HG03064 (cell line): Measurements from ENCODE around the gene SAMD11.
"Not testable (repeated sequence)": the region's sequence is repeated elsewhere in the genome, so short reads cannot be mapped to it uniquely, and the experiment has no call there.

ENCODE experiments used
- ATAC-seq: cut with Tn5 transposase; IDR thresholded peaks from one replicate; pipeline ENCODE4 v1.9.1; 2021; ENCODE audit warnings: low read depth; ENCODE audit not compliant: unreplicated experiment

SAMD11 gene

DNA sequence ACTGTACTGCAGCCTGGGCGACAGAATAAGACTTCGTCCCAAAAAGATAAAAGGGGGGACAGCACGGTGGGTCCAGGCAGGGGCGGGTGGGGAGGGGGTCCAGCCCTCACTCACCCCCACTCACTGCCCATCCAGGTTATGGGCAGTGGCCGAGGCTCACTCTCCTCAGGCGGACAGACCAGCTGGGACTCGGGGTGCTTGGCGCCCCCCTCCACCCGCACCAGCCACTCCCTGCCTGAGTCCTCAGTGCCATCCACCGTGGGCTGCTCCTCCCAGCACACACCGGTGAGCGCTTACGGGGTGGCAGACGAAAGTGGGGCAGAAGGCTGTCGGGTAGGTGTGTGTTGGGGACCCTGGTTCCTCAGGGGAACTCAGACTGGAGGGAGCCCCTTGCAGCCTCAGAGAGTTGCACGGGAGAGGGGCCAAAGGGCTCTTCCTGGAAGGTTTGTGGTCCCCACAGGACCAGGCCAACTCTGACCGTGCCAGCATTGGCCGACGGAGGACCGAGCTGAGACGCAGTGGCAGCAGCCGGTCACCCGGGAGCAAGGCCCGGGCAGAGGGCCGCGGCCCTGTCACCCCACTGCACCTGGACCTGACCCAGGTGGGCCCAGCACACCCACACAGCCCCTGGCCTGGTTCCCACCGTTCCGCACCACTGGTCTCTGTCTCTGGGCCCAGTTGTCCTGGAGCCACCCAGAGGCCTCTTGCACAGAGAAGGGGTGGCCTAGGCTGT, 49.2 kb downstream of the SAMD11 start:
- no peak for ATAC-seq

DNA sequence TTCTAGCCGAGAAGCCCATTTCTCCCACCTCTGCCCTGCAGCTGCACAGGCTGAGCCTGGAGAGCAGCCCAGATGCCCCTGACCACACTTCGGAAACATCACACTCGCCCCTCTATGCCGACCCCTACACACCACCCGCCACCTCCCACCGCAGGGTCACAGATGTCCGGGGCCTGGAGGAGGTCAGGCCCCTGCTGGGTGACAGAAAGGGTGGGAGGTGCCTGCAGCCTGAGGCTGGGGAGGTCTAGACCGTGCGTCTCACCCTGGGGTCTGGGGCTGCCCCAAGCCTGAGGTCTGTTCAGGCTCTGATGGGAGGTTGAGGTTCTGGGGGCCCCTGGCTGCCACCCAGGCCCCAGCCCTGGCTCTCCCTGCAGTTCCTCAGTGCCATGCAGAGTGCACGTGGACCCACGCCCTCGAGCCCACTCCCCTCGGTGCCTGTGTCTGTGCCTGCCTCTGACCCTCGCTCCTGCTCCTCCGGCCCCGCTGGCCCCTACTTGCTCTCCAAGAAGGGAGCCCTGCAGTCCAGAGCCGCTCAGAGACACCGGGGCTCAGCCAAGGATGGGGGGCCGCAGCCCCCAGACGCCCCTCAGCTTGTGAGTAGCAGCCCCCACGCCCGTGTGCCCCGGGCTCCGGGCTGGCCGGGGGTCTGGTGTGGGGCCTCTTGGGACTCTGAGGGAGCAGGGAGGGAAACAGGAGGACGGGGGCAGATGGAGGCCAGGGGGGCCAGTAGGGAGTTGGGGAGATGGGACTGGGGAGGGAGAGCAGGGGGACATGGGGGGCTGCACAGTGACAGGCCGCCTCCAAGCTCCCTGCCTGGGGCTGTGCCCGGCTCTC, 50.0 kb downstream of the SAMD11 start:
- no peak for ATAC-seq

DNA sequence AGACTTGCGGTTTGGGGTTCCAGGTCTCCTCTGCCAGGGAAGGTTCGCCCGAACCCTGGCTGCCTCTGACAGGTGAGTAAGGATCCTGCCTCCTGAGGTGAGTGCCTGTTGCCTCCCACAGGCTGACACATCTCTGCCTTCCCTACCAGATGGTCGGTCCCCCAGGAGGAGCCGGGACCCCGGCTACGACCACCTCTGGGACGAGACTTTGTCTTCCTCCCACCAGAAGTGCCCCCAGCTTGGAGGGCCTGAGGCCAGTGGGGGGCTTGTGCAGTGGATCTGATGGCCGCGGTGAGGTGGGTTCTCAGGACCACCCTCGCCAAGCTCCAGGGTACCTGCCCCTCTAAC, 50.5 kb downstream of the SAMD11 start:
- ATAC-seq, result no peak

DNA sequence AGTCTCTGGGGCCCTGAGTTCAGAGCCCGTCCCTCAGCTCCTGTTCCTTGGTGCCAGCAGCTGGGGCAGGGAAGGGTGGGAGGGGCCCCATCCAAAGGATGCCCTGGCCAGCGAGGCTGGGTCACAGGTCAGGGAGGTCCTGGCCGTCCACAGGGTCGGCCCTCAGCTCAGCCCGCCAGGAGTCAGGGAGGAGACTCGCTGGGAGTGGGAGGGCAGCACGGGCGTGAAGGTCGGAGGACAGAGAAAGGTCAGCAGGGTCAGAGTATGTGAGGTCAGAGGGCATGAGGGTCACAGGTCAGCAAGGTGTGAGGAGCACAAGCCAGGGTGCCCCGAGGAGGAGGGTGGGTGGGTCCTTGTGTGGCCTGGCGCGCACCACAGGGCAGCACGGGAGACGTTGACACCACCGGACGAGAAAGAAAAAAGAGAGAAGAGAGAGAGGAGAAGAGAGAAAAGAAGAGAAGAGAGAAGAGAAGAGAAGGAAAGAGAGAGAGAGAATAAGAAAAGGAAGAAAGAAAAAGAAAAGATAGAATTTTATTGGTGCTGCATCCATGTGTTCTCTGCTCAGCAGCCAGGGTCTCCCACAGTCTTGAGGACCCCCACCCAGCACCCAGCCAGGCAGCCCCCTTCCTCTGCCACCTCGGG, 51.1 kb downstream of the SAMD11 start:
- ATAC-seq, result no peak

- ATAC-seq, result no peak
Measured at GRCh38 chr1:975365-975764, 51.6 kb downstream of the SAMD11 start.

- ATAC-seq, result no peak
Measured at GRCh38 chr1:975896-976683, 52.4 kb downstream of the SAMD11 start.

DNA sequence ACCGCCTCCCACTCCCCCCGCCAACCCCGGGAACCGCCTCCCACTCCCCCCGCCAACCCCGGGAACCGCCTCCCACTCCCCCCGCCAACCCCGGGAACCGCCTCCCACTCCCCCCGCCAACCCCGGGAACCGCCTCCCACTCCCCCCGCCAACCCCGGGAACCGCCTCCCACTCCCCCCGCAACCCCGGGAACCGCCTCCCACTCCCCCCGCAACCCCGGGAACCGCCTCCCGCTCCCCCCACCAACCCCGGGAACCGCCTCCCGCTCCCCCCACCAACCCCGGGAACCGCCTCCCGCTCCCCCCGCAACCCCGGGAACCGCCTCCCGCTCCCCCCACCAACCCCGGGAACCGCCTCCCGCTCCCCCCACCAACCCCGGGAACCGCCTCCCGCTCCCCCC, 53.1 kb downstream of the SAMD11 start:
- not testable (repeated sequence) for ATAC-seq

DNA sequence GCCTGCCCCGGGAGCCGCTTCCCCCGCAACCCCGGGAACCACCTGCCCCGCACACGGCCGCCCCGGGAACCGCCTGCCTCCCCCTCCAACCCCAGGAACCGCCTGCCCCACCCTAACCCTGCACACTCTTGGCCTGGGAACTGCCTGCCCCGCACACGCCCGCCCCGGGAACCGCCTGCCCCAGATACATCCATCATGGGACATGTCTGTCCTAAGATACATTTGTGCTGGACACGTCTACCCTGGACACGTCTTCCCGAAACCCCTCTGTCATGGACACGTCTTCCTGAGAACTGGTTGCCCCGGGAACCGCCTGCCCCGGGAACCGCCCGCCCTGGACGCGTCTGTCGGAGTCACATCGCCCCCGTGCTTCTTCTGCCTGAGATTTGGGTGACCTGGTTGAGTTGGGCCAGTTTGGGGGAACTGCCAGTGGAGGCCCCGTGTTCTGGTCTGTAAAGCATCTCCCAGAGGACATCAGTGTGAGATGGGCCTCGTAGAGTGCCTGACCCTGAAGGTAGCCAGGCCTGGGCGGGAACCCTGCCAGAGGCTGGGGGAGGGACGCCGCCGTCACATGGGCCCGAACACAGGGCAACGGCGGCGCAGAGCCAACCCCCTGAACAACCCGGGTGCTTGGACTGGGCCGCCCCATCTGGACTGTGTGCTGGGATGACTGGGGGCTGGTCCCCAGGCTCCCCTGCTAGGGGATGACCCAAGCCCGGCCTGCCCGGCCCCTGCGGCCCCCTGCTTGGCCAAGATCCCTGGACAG, 54.5 kb downstream of the SAMD11 start:
- ATAC-seq, result no peak

DNA sequence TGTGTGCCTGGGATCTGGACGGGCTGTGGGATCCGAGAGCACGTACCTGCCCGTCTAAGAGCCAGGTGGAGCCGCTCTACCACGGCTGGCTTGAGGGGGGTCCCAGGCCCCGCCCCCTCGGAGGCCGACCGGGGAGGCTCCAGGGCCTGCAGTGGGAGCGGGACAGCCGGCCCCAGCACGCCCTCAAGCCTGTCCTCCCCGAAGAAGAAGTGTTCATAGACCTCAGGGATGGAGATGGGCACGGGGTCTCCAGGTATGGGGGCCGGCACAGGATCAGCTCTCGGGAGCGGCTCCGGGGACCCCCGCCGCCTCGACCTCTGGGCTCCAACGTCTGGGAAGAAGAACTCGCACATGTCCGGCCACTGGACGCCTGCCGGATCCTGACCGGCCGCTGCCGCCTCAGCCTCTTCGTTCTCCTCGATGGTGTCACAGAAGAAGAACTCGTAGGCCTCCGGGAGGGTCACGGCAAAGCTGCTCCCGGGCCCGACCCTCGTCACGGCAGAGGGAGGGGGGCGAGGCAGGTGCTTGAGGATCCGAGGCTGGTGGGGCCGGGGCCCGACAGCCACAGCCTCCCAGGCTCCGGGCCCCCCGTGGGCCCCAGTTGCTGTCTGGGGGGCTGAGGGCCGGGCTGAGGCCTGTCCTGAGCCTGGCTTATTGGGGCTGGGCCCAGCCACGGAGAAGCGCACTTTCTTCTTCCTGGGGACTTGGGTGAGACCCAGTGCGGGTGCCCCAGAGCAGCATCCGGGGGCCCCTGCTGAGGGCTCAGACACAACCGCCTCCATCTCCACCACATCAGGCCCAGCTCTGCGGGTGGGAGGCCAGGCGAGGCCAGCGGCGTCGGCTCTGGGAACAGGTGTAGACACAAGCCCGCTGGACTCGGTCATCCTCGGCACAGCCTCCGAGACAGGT, 55.4 kb downstream of the SAMD11 start:
- ATAC-seq, result no peak

- no peak for ATAC-seq
Measured at GRCh38 chr1:979744-980072, 56.0 kb downstream of the SAMD11 start.

- no peak for ATAC-seq
Measured at GRCh38 chr1:980137-980571, 56.4 kb downstream of the SAMD11 start.

DNA sequence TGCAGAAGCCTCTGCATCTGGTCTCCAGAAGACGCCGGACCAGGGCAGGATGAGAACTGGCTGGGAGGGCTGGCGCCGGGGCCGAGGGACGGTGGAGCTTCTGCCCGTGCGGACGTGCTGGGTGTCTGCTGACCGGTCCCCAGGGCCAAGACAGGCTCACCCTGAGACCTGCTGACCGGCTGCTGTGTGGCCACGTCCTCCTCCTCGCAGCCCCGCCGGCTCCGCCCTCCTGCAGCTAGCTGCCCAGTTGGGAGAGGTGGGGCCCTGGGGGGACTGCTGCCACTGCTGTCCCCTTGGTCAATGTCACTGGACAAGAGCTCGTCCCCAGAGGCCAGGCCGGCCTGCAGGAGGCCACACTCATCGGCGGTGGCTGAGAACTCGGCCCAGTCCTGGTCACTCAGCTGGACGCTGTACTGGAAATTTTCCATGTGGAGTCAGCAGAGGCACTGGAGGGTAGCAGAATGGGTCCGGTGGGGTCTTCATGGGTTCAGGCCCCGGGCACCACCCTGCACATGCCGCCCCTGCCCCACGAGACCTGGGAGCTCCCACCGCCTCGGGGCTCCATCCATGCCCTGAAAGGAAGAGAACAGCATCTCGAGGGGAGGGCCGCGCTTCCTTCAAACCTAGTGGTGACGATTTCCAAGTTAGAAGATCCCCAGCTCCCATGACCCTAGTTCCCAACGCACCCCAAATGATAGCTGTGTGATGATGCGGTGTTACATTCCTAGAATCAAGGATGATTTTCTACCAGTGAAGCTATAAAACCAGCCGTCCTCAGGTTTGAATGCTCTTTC, 57.1 kb downstream of the SAMD11 start:
- ATAC-seq, result no peak

DNA sequence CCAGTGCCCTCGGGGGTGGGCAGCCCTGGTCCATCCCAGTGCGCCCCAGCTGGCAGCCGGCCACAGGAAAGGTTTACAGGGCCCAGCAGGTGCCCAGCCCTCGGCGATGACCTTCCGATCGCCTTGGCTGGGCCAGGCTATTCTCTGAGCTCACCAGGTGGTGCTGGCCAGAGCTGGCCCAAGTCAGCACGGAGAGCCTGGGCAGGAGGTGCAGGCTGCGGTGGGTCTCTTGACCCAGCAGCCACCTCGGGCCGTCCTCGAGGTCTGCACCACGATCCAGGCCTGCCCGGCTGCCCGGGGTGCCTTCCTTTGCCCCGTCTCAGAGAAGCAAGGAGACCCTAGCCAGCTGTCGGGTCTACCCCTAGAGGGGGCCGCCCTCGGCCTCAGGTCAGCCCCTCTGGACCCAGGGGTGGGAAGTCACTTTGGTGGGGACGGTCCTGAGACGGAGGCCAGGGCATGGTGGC, 57.8 kb downstream of the SAMD11 start:
- ATAC-seq, result no peak

DNA sequence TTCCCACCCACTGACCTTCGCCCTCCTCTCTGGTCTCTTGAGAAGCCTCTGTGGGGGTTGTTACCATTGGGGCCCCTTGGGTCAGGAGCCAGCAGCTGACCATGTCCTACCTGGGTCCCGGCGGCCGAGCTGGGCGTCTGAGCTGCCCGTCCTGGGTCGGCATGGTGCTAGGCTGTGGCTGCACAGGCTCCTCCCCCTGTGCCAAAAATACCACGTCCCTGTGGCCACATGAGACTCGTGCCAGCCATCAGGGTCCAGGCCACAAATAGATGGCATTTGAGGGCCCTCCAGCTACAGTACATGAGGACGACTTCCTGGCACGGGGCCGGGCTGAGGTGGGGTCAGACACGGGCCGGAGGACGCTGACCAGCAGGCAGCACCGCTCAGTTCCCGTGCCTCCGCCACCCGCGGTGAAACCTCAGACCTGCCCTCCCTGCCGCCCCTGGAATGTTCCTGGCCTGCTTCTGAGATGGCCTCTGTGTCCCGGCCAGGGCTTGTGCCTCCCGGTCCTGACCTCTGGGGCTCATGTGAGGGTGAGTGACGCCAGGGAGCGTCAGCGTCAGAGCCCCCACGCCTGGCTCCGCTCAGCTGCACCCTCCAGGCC, 58.3 kb downstream of the SAMD11 start, which contains the start of gene PERM1:
Gene PERM1, minus strand, starts transcription at position 139 of the 604 bp plus-strand sequence. CDS start 1,064 bp downstream, outside the sequence.
- ATAC-seq, result no peak

- ATAC-seq, result no peak
Measured at GRCh38 chr1:982765-983436, 59.2 kb downstream of the SAMD11 start.

- no peak for ATAC-seq
Measured at GRCh38 chr1:983798-984475, 60.2 kb downstream of the SAMD11 start.

- no peak for ATAC-seq
Measured at GRCh38 chr1:984476-984814, 60.7 kb downstream of the SAMD11 start.
